CD4-positive, alpha-beta T cell treated with Interleukin-17A for 1 hour (primary cell): ENCODE measurements around the gene EFCAB6.
A peak's percentile ranks its signal among the peaks of the same experiment; 100 is the strongest.

Experiments used
- DNase-seq: peaks from one replicate; pipeline ENCODE4 v3.0.0-alpha.2; 2020

The EFCAB6 gene

DNA sequence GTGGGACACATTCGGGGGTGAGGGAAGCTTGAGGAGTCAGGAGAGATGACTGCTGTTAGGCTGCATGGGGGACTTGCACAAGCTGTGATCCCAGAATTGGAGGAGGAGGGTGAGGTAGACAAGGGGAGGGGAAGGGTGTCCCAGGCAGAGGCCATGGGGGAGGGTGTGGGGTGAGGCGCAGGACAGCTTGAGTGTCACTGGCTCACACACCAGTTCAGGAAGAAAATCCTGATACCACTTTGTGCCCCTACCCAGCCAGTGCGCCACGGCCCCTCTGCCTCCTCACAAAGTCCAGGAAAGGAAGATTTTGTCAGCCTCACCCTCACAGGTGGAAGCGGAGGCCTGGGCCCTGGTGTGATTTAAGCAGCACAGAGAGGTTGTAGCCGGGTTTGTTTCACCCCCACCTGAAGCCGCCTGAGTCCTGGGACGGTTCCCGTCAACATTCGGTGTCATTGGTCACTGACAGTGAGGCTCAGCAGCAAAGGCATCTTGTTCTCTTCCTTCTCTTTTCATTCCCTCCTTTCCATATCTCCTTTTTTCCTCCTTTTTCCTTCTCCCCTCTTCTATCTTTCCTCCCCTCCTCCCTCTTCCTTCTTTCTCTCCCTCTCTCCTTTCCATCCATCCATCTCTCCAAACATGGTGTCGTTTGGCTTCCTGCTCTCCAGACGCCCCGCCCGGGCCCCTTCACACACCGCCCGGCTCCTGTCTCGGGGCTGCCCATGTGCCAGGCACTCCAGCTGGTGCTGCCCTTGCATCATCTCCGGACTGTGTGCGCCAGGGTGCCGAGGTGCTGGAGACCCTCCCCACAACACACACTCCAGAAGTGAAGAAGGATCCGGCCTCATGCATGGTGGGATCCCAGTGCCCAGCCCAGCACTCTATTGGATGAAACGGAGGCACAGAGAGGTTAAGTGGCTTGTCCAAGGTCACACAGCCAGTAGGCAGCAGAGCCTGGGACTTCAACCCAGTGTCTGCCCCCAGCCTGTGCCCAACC, 311.0 kb downstream of the EFCAB6 start:
- DNase-seq, result no peak

DNA sequence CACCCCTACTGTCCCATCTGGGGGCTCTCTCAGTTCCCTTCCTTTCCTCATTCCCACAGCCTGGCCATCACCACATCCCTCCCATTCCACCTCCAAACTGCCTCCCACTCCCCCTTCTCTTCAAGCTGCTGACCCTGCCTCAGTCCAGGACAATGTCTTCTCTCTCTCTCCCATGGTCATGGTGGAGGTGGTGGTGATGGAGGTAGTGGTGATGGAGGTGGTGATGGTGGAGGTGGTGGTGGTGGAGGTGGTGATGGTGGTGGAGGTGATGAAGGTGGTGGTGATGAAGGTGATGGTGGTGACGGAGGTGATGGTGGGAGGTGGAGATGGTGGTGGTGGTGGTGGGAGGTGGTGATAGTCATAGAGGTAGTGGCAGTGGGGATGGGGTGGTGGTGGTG, 313.2 kb downstream of the EFCAB6 start:
- no peak for DNase-seq

DNA sequence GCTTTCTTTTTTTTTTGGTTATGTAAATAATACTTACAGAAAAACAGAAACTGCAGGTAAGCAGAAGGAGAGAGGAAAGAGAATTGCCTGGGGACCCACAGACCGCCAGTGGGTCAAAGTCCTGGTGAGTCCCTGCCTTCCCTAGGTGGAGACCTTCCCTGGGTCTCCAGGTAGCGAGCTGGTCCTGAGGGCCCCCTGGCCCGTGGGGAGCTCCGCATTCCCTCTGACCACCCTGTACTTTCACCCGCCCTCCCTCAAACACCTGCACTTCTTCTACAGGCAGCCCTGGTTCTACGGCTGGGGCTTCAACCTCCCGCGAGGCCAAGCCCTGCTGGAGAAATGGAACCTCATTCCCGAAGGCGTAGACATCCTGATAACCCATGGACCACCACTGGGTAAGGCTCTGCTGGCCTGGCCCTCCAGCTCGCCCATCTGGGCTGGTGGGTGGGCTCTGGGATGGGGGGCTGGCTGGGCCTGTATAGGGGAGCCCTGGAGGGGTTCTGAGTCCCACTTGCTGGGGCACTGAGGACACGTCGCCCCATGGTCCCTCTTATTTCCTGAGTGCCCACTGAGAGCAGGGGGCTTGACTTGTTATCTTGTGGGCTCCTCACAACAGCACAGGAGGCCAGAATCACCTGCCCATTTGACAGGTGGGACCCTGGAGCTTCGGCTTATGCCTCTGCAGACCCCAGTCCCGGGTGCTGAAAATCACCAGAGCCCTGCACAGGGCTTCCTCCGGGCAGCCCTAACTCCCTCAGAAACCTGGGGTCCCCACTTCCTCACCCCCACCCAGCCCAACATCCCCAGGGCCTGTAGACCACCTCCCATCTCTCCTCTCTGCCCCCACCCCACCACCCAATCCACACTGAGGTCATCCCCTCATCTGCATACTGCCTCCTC, 313.9 kb downstream of the EFCAB6 start:
- DNase-seq, result no peak

DNA sequence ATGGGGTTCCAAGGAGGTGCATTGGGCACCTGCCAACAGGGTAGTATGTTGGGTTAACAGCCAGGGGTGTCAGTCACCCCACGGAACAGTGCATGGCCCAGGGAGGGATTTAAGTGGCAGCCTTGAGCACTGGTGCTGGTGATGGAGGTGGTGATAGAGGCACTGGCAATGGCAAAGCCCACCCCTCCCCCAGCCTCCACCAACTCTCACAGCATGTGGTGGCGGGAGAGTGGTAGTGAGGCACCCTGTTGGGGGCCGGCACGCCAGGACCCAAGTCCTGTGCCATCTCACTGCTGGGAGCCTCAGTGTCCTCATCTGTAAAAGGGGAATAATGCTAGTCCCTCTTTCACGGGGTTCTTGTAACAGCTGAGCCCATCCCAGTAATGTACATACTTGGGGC, 318.8 kb downstream of the EFCAB6 start:
- no peak for DNase-seq

DNA sequence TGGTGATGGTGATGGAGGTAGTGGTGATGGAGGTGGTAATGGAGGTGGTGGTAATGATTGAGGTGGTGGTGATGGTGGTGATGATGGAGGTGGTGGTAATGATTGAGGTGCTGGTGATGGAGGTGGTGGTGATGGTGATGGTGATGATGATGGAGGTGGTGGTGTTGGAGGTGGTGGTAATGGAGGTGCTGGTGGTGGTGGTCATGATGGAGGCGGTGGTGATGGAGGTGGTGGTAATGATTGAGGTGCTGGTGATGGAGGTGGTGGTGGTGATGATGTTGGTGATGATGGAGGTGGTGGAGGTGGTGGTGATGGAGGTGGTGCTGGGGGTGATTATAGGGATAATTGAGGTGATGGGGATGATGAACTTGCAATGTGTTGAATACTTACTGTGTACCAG, 320.4 kb downstream of the EFCAB6 start:
- no peak for DNase-seq

DNA sequence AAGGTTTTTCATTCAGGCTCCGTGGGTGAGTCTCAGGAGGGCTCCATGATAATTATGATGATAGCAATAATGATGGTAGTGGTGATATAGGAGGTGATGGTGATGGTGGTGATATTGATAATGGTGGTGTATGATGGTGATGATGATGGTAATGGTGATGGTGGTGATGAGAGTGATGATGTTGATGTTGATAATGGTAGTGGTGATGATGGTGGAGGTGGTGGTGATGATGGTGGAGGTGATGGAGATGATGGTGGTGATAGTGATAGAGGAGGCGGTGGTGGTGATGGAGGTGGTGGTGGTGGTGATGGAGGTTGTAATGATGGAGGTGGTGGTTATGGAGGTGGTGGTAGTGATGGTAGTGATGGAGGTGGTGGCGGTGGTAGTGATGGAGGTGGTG, 320.9 kb downstream of the EFCAB6 start:
- no peak for DNase-seq

DNA sequence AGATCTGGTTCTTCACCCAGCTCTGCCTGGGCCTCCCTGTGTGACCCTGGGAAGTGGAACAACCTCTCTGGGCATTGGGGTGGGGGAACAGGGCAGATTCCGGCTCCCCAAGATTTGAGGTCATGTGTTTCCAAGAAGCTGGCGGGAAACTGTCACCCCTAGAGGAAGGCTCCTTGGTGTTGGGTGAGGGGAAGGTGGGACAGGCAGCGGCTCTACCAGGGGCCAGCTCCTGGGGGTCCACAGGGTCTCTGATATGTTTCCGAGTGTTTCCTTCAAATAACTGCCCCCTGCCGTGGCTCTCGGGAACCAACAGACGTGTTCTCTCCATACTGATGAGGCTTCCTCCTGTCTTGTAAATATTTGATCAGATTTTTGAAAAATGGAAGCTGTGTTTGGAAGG, 321.8 kb downstream of the EFCAB6 start:
- DNase-seq, result no peak

DNA sequence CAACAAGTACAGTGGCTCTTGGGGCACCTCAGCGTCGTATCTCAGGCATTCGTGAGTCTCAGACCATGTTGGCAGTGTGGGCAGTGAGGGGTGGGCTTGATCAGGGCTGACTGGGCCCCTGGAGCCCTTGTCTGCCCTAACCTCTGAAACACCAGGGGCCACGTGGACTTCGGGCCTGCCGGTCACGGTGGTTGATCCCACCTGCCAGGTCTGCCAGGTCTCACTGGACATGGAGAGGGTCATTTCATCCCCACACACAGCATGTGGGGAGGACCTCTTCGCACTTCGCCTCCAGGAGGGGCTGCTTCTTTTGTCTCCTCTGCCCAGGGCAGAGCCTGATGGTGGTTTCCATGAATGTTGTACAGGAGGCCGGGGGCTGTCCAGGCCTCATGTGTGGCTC, 323.2 kb downstream of the EFCAB6 start:
- no peak for DNase-seq

DNA sequence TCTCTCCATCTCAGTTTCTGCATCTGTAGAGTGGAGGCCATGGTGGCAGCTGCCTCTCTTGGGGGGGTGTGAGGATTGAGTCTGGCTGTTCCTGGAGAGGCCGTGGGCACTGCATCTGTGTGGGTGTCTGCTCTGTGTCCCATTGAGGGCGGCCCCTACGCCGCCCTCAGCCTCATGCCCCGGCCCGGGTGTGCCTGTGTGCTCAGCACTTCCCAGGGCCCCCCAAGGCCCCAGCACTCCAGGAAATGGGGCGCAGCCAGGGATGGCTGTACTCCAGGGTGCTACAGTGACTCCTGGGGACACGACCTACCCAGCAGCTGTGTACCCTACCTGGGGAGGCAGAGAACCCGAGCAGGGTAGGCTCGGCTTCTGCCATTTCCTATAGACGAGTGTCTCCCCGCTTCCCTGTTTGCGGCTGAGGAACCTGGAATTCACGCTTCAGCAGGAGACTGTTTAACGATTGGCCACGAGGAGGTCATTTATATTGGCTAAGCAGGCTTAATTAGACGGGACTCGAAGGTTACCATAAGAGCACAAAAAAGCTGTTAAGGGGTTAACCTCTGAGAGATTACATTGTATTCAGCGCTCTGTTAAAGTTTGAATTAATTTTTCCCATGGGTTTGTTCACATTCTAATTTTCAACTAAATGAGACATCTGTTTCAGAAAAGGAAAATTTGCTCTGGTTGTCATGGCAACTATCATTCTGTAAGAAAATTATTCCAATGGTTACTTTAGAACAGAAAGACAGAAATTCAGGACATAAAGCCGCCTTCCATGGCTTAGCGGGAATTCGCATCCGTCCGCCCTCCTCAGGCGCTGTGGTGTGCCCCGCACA, 323.9 kb downstream of the EFCAB6 start:
- no peak for DNase-seq

DNA sequence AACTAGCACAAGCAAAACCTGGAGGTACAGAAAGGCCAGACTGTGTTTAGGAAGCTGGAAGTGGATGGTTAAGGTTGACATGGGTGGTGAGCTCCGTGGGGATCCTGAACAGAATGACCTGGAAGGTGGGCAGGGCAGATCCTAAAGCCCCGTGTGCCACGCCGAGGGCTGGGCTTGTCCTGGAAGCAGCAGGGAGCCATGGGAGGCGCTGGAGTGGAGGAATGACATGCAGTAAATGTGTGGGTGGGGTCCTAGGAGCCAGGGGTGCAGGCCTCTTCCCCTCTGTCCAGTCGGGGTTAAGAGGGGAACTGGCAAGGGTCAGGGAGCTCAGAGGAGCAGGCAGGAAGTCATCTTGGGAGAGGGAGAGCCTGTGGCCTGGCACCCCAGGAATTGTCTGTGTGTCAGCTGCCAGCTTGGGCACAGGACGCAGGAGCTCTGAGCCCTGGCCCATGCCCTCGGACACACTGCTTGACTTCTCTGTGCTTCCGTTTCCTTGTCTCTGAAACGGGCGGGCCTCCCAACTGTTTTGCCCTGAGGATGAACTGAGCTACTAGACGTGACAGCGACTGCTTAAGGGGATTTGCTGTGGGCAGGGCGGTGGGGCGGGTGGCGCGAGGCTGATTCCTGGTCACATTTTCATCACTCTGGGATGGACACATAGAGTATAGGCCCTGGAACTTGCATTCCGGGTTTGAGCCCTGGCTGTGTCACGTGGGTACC, 324.6 kb downstream of the EFCAB6 start:
- DNase-seq, result no peak

DNA sequence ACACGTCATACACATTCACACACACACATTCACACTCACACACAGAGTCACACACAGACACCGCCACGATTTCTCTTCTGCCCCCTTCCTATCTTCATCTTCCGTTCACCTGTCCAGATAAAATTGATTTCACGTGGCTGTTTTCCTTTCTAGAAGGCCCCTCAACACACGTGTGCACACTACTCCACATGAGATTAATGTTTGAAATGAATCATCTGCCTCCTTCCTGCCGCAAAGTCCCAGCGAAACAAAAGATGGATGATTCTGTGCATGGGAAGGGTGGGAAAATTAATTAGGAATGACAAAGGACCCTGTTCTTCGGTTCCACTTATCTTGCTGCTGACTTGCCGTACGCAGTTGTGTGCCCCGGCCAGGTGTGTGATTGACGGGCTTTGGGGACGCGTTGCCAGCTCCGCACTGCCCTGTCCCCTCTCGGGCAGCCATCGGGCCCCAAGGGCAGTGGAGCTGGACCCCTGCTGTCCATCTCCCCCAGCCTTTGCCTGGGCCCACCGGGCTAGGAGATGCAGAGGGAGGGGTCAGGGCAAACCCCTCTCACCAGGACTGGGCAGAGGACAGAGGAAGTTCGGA, 326.5 kb downstream of the EFCAB6 start:
- DNase-seq, result no peak

DNA sequence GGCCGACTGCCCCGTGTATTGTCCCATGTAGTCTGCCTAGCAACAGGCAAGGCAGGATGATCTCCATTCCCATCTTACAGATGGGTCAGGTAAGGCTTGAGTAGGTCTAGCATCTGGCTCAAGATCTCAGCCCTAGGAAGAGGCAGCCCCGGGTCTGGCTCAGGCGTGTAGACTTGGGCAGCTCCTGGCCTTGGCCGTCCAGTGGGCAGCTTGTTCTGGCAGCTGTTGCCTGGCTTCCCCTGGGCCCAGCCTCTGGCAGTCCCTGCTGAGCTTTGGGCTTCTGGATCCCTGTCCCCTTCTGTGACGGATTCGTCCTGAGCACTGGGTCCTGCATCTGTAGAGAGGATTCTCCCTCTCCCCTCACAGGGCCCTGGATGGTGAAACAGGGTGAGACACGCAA, 327.9 kb downstream of the EFCAB6 start:
- DNase-seq, result no peak

DNA sequence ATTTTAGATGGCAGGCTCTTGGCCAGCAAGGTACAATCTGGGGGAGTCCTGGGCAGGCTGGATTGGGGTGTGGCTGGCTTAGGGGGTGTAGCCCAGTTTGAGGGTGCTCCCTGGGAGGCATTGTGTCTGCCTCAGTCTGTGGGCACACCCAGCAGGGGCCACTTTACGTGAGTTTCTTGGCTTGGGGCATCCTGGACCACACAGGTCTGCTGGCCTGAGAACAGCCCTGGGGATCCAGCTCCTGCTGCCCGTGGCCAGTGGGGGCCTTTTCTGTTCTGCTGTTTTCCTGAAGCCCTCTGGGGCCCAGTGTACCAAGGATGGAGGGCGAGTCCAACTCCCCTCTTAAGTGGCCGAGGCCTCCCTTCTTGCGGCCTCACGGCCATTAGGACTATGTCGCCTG, 328.4 kb downstream of the EFCAB6 start:
- no peak for DNase-seq

DNA sequence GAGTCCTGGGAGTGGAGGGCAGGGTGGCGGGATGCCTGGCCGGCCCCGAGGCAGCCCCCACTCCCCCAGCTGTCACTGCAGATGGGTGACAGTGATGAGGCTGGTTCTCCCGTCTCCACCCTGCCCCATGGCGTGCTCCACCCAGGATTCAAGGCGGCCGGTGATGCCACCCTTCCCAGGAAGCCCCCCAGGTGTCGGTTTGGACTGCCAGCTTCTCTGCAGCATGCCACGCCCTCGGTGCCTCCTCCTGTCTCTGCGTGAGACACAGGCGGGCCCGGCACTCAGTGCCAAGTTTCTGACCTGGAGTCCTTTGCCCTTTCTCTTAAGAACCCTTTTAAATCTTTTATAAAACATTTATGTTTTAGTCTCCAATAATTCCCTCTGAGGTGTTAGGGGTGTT, 328.8 kb downstream of the EFCAB6 start:
- no peak for DNase-seq

DNA sequence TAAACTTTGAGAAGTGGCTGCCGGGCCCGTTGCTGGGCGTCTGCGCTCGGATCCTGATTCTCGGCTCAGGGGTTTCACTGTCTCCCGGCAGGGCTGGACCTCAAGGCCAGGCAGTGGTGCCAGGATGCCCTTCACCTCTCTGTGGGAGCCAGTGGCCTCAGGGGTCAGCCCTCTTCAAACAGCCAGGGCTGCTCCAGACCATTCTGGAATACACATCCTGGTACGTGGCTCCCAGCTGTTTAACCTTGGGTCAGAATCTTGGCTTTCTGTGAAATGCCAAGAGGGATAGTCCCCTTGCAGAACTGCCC, 329.8 kb downstream of the EFCAB6 start:
- no peak for DNase-seq

DNA sequence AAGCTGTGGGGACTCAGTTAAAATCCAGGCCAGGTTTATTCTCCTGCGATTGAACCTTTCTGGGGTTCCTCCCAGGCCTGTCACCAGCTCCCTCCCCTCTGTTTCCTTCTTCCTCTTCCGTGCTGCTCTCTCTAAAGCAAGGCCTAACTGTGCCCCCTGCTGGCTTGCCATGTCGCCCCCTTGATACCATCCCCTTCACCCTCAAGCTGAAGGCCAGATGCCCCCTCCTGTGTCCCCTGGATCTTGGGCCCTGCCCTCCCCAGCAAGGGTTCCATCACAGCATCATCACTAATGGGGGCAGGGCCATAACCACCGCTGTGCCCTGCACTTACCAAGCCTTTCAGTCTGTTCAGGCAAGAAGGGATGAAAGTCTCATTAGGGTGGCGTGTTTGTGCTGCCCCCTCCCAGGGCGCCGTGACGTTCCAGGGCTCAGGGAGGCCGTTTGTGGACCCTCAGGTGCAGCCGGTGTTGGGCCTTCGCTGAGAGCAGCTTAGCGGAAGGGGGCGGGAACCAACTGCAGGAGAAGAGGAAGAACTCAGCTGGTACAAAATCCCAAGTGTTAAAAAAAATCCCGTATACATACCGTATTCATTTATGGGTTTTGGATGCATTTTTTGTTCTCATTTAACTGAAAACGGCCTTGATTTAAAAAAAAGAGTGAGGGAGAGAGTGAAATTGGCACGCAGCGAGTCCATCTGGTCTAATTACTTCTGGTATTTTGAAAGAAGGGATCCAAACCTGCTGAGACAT, 330.4 kb downstream of the EFCAB6 start:
- peak; percentile 18 for DNase-seq

DNA sequence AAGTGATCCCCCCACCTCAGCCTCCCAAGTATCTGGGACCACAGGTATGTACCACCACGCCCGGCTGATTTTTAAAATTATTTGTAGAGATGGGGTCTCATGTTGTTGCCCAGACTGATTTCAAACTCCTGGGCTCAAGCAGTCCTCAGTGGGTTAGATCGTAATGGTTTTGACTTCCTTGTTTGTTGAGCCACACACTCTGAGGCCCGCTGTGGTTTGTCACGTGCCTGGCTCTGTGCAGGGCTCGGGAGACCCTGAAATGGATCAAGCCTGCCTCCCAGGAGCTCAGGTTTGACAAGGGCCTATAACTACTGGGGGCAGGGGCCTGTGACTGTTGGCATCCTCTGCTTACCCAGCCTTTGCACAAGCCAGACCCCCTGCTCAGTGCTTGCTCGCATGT, 332.1 kb downstream of the EFCAB6 start:
- no peak for DNase-seq

DNA sequence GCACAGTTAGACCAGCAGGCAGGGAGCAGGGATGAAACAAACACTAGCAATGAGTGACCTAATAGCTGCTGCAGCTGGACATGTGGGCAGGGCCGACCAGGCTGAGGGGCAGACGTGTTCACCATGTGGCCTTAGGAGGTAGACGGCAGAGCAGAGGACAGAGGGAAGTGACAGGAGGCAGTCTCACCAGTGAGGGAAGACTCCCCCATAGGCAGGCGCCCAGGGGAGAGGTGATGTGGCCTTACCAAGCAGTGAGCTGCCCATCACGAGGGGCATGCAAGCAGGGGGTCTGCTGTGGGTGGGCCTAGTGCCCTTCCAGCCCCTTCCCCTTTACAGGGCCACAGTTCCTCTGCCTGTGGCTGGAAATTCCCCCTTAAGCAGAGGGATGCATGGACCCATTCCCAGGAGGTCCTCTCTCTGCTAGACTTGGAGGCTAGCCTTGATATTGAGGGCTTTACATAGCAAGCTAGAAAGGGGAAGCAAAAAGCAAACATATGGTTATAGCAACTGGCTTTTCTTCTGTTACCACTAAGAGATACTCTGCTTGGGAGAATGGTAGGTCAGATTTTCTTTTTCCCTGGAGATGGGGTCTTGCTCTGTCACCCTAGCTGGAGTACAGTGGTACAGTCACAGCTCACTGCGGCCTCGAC, 332.7 kb downstream of the EFCAB6 start:
- DNase-seq, result no peak
